Subcutaneous abdominal adipose tissue (tissue), 5 donors: ENCODE data around the gene NSUN2.

ENCODE experiments used
- H3K27ac ChIP-seq: one replicate; pipeline ENCODE4 v1.7.0; 2013; ENCODE audit warnings: low read depth, mild to moderate bottlenecking, inconsistent platforms, low read length, moderate library complexity
- H3K27me3 ChIP-seq, 5 donors: one replicate each; pipeline ENCODE4 v1.7.0; 2013; ENCODE audit warnings: low read length in 5 of 5, inconsistent platforms in 1 of 5; ENCODE audit not compliant: control insufficient read depth in 5 of 5, insufficient read depth in 4 of 5
- H3K36me3 ChIP-seq, 5 donors: one replicate each; pipeline ENCODE4 v1.7.0; 2013; ENCODE audit warnings: low read length in 5 of 5; ENCODE audit not compliant: control insufficient read depth in 5 of 5, insufficient read depth in 5 of 5
- H3K4me1 ChIP-seq, 5 donors: one replicate each; pipeline ENCODE4 v1.7.0; 2013; ENCODE audit warnings: low read length in 5 of 5, mild to moderate bottlenecking in 3 of 5, moderate library complexity in 1 of 5; ENCODE audit not compliant: control insufficient read depth in 5 of 5, insufficient read depth in 5 of 5
- H3K4me3 ChIP-seq, 5 donors: one replicate each; pipeline ENCODE4 v1.7.0; 2013; ENCODE audit warnings: low read length in 5 of 5, low read depth in 1 of 5
- H3K9ac ChIP-seq, 5 donors: one replicate each; pipeline ENCODE4 v1.7.0; 2013; ENCODE audit warnings: low read length in 5 of 5, mild to moderate bottlenecking in 4 of 5, moderate library complexity in 3 of 5
- H3K9me3 ChIP-seq, 5 donors: one replicate each; pipeline ENCODE4 v1.7.0; 2013; ENCODE audit warnings: low read length in 5 of 5; ENCODE audit not compliant: control insufficient read depth in 5 of 5
- donor health status: healthy.
- donor health status: healthy.
- donor health status: healthy.
- donor health status: healthy.
- donor health status: healthy.

NSUN2 gene

DNA sequence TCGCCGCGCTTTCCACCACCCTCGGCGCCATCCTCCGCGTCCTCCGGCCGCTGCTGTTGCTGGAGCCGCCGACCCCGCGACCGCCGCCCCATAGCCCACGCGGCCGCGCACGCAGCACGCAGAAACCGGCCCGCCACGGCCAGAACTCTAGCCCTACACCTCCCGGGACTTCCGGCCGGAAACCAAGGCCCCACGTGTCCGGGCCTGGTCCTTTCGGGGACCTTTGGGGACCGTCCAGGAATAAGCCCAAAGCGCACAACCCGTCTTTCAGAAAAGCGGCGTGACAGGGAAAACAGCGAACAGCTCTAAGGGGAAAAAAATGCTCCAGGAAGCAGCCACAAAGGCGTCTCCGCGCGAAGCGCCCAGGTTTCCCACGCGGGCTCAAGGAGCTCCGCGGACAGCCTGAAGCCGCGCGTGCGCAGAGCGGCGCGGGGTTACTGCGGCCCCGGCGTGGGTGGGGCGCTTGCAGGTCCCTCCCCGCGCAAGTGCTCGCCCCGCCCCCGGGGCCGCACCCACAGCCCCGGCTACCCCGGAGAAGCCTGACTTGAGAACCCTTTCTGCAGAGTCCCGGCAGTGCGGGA lies at the start of gene NSUN2, which contains the start of gene SRD5A1:
Gene NSUN2, minus strand, starts transcription at position 157 of the 581 bp plus-strand sequence. Its CDS starts 65 bp downstream, at position 92.
Gene SRD5A1, plus strand, starts transcription at position 553 of the 581 bp plus-strand sequence. CDS start 137 bp downstream, outside the sequence.
- H3K9ac ChIP-seq, result peak within 1 kb of the TSS; percentile 73 to 96 (median 92)
- peak within 1 kb of the TSS; percentile 83 to 91 (median 87) for H3K4me3 ChIP-seq
- H3K27me3 ChIP-seq, result no peaks in the 10 kb centered on the region
- H3K27ac ChIP-seq, result peak within 1 kb of the TSS; percentile 93
- H3K36me3 ChIP-seq, result peaks cover 13 to 33% (median 28%) of the 10 kb centered on the region in 5 donors
- peaks cover 3 to 25% (median 20%) of the 10 kb centered on the region in 5 donors for H3K4me1 ChIP-seq
- H3K9me3 ChIP-seq, result no peaks in the 10 kb centered on the region

GRCh38 chr5:6682239-6682638 lies 49.4 kb upstream of the NSUN2 start:
- Histone ChIP-seq H3K4me3 (no peak overlapping the region), H3K27me3 (peaks cover 0 to 15% (median 3%) of the 10 kb centered on the region in 5 donors), H3K27ac (no peak overlapping the region), H3K4me1 (peaks cover 0 to 5% (median 5%) of the 10 kb centered on the region in 5 donors), H3K9ac (no peak overlapping the region), H3K36me3 (no peaks in the 10 kb centered on the region), H3K9me3 (no peaks in the 10 kb centered on the region)

- no peak overlapping the region for H3K9ac ChIP-seq
- no peaks in the 10 kb centered on the region for H3K4me1 ChIP-seq
- H3K27ac ChIP-seq, result no peak overlapping the region
- H3K36me3 ChIP-seq, result no peaks in the 10 kb centered on the region
- peaks cover 0 to 15% (median 3%) of the 10 kb centered on the region in 5 donors for H3K27me3 ChIP-seq
- H3K4me3 ChIP-seq, result no peak overlapping the region
- no peaks in the 10 kb centered on the region for H3K9me3 ChIP-seq
Observed at GRCh38 chr5:6681682-6682081, 48.8 kb upstream of the NSUN2 start.

- Histone ChIP-seq H3K27ac (no peak overlapping the region), H3K27me3 (peaks cover 0 to 15% (median 3%) of the 10 kb centered on the region in 5 donors), H3K36me3 (no peaks in the 10 kb centered on the region), H3K4me3 (no peak overlapping the region), H3K4me1 (no peaks in the 10 kb centered on the region), H3K9me3 (no peaks in the 10 kb centered on the region), H3K9ac (no peak overlapping the region)
Observed at GRCh38 chr5:6680922-6681321, 48.1 kb upstream of the NSUN2 start.

DNA sequence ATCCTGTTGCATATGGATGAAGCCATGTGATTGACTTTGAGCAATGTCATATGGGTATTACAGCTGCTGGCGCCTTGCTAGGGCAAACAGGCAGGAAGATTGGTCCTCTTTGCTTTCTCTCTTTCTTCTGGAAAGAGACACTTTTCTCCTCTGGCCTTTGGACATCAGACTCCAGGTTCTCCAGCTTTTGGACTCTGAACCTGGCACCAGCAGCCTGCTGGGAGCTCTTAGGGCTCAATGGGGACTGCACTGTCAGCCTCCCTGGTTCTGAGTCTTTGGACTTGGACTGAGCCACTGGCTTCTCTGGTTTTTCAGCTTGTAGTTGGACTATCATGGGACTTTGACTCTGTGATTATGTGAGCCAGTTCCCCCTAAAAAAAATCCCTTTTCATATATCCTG lies 45.5 kb upstream of the NSUN2 start:
- peaks cover 0 to 15% (median 2%) of the 10 kb centered on the region in 5 donors for H3K27me3 ChIP-seq
- H3K4me3 ChIP-seq, result no peak overlapping the region
- H3K4me1 ChIP-seq, result no peaks in the 10 kb centered on the region
- H3K27ac ChIP-seq, result no peak overlapping the region
- no peaks in the 10 kb centered on the region for H3K9me3 ChIP-seq
- H3K9ac ChIP-seq, result no peak overlapping the region
- no peaks in the 10 kb centered on the region for H3K36me3 ChIP-seq

GRCh38 chr5:6676702-6677101 lies 43.9 kb upstream of the NSUN2 start:
- no peak overlapping the region for H3K9ac ChIP-seq
- H3K4me1 ChIP-seq, result no peaks in the 10 kb centered on the region
- no peaks in the 10 kb centered on the region for H3K36me3 ChIP-seq
- H3K27ac ChIP-seq, result no peak overlapping the region
- peaks cover 0 to 8% (median 0%) of the 10 kb centered on the region in 5 donors for H3K27me3 ChIP-seq
- H3K4me3 ChIP-seq, result no peak overlapping the region
- H3K9me3 ChIP-seq, result no peaks in the 10 kb centered on the region

DNA sequence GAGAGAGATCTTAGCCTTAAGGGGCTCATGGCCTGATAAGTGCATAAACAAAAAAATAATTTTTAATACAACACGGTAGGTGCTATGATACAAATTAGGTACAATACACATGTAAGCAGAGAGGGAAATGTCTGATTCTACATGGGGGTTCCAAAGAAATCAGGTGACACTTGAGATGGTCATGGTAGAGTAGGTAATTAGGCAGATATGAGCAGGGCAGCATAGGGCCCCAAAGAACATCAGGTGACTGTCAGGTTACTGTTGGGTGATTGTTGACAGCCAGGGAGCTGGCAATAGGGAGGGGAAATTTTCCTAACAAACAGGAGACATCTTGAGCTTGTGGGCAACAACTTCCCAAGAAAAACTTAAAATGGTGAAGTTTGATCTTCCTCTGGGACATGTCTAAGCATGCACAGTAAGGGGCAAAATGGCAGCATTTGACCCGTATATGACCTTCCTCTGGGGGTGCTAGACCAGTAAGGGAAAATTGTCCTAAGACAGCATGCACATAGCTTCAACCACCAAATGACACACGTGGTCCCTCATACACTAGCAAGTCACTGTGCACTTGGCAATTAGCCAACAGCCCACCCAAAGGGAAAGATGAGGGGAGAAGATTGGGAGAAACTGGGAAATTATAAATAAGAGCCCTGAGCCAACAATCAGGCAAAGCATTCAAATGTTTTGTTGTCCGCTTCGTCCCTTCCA lies 43.1 kb upstream of the NSUN2 start:
- Histone ChIP-seq H3K9ac (no peak overlapping the region), H3K4me3 (no peak overlapping the region), H3K4me1 (no peaks in the 10 kb centered on the region), H3K36me3 (no peaks in the 10 kb centered on the region), H3K9me3 (no peaks in the 10 kb centered on the region), H3K27me3 (peaks cover 0 to 6% (median 0%) of the 10 kb centered on the region in 5 donors), H3K27ac (no peak overlapping the region)

GRCh38 chr5:6674886-6675285 lies 42.0 kb upstream of the NSUN2 start:
- H3K27me3 ChIP-seq, result no peaks in the 10 kb centered on the region
- peaks cover 0 to 2% (median 0%) of the 10 kb centered on the region in 5 donors for H3K9me3 ChIP-seq
- H3K4me3 ChIP-seq, result no peak overlapping the region
- H3K4me1 ChIP-seq, result no peaks in the 10 kb centered on the region
- no peak overlapping the region for H3K27ac ChIP-seq
- H3K9ac ChIP-seq, result no peak overlapping the region
- H3K36me3 ChIP-seq, result peaks cover 0 to 6% (median 6%) of the 10 kb centered on the region in 5 donors

GRCh38 chr5:6674421-6674820 lies 41.6 kb upstream of the NSUN2 start:
- H3K4me3 ChIP-seq, result no peak overlapping the region
- H3K9ac ChIP-seq, result no peak overlapping the region
- H3K27me3 ChIP-seq, result no peaks in the 10 kb centered on the region
- H3K27ac ChIP-seq, result no peak overlapping the region
- peaks cover 0 to 2% (median 0%) of the 10 kb centered on the region in 5 donors for H3K9me3 ChIP-seq
- peaks cover 0 to 9% (median 6%) of the 10 kb centered on the region in 5 donors for H3K36me3 ChIP-seq
- no peaks in the 10 kb centered on the region for H3K4me1 ChIP-seq

DNA sequence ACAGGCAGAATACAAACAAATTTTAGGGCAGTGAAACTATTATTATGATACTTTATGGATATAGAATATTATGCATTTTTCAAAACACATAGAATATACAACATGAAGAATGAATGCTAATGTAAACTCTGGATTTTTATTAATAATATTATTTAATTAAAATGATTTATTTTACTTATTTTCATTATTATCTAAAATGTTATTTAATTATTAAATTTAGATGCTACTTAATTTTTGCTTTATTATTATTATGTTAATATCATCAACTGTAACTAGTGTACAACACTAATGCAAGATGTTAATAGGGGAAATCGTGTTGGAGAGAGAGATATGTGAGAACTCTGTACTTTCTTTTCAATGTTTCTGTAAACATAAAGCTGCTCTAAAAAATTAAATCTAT lies 41.1 kb upstream of the NSUN2 start:
- H3K27me3 ChIP-seq, result no peaks in the 10 kb centered on the region
- peaks cover 0 to 9% (median 6%) of the 10 kb centered on the region in 5 donors for H3K36me3 ChIP-seq
- no peak overlapping the region for H3K27ac ChIP-seq
- no peaks in the 10 kb centered on the region for H3K4me1 ChIP-seq
- no peak overlapping the region for H3K4me3 ChIP-seq
- H3K9ac ChIP-seq, result no peak overlapping the region
- H3K9me3 ChIP-seq, result peaks cover 0 to 2% (median 0%) of the 10 kb centered on the region in 5 donors
